ENCODE measurements around the gene LRIG2.
"Not testable (repeated sequence)": the region's sequence is repeated elsewhere in the genome, so short reads cannot be mapped to it uniquely, and the experiment has no call there.

The LRIG2 gene, protein sequence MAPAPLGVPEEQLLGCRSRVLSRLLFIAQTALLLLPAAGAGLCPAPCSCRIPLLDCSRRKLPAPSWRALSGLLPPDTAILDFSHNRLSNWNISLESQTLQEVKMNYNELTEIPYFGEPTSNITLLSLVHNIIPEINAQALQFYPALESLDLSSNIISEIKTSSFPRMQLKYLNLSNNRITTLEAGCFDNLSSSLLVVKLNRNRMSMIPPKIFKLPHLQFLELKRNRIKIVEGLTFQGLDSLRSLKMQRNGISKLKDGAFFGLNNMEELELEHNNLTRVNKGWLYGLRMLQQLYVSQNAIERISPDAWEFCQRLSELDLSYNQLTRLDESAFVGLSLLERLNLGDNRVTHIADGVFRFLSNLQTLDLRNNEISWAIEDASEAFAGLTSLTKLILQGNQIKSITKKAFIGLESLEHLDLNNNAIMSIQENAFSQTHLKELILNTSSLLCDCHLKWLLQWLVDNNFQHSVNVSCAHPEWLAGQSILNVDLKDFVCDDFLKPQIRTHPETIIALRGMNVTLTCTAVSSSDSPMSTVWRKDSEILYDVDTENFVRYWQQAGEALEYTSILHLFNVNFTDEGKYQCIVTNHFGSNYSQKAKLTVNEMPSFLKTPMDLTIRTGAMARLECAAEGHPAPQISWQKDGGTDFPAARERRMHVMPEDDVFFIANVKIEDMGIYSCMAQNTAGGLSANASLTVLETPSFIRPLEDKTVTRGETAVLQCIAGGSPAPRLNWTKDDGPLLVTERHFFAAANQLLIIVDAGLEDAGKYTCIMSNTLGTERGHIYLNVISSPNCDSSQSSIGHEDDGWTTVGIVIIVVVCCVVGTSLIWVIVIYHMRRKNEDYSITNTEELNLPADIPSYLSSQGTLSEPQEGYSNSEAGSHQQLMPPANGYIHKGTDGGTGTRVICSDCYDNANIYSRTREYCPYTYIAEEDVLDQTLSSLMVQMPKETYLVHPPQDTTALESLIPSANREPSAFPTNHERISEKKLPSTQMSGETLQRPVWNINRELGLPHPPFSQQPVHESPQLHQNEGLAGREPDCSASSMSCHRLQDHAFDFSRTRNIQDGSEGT

DNA sequence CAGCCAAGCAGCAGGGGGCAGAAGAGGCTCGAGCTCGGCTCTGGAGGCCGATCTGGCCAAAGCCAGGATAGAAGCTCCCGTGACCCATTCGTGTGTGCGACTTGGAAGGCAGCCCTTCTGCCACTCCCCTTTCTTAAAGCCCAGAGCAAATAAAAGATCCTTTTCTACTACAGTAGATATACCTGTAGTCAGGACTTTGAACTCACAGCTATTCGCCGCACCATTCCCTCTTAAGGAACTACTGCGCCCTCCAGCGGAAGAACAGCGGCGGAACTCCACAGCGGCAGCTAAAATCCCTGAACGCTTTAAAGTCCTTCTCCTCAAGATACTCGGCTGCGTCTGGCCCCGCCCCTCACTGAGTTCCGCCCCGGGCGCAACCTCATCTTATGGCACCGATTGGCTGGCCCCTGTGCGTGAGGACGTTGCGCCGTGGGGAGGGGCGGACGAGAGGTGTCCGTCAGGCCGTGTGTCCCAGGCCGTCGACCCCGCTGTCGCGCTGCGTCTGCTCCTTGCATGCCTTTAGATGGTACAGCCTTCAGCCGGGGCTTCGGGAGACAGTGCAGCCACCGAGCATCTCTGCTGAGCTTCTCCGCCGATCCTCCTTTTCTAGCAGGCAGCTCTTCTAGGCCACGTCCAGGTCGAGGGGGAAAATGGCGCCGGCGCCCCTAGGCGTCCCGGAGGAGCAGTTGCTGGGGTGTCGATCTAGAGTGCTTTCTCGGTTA lies at the start of gene LRIG2:
LRIG2 (plus strand) TSS at position 442 of the 722 bp plus-strand sequence; CDS start at position 651, 209 bp downstream.
- H3K4me3 ChIP-seq (ENCODE audit: control insufficient read depth, low read depth, low read length): peak within 1 kb of the TSS; percentile 65
- TF ChIP-seq, protein P1, sequence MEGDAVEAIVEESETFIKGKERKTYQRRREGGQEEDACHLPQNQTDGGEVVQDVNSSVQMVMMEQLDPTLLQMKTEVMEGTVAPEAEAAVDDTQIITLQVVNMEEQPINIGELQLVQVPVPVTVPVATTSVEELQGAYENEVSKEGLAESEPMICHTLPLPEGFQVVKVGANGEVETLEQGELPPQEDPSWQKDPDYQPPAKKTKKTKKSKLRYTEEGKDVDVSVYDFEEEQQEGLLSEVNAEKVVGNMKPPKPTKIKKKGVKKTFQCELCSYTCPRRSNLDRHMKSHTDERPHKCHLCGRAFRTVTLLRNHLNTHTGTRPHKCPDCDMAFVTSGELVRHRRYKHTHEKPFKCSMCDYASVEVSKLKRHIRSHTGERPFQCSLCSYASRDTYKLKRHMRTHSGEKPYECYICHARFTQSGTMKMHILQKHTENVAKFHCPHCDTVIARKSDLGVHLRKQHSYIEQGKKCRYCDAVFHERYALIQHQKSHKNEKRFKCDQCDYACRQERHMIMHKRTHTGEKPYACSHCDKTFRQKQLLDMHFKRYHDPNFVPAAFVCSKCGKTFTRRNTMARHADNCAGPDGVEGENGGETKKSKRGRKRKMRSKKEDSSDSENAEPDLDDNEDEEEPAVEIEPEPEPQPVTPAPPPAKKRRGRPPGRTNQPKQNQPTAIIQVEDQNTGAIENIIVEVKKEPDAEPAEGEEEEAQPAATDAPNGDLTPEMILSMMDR (IDR thresholded peaks at IDR 0.05; ENCODE audit: control insufficient read depth, insufficient read depth, low read depth, low read length, missing control alignments): peak; percentile 82

DNA sequence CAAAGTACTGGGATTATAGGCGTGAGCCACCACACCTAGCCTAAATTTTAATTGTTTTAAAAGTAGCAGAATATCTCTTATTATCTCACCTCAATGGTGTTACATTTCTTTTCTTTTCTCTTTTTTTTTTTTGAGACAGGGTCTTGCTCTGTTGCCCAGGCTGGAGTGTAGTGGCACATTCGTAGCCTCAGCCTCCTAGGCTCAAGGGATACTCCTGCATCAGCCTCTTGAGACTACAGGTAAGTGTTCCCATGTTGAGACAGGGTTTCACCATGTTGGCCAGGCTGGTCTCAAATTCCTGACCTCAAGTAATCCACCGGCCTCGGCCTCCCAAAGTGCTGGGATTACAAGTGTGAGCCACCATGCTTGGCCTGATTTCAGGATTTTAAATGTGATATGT lies 49.7 kb upstream of the LRIG2 start:
- DNase-seq (ENCODE audit: low read depth); H3K4me3 ChIP-seq (ENCODE audit: control insufficient read depth, low read depth, low read length): not testable (repeated sequence)

More for the DNA sequence above, at the start of gene LRIG2:
- peak; percentile 92 for DNase-seq (ENCODE audit: low read depth)

DNA sequence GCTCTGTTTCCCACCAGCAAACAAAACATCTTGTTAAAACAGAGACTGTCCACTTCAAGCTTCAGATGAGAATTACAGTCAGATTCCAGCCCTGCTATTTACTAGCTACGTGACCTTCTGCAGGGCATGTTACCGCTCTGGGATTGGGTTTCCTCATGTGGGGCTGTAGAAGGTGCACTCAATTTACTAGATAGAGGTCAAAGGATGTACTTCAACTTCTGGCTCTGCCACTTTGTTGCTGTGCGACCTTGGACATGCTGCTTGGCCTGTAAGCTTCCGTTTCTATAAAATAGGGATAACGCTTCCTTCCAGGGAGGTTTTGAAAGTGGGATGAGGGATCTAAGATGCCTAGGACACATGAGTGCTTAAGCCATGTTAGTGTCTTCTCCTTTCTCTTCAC lies 46.0 kb upstream of the LRIG2 start:
- no peak overlapping the region for H3K4me3 ChIP-seq (ENCODE audit: control insufficient read depth, low read depth, low read length)
- TF ChIP-seq, protein P1 (IDR thresholded peaks at IDR 0.05; ENCODE audit: control insufficient read depth, insufficient read depth, low read depth, low read length, missing control alignments): no peak

DNA sequence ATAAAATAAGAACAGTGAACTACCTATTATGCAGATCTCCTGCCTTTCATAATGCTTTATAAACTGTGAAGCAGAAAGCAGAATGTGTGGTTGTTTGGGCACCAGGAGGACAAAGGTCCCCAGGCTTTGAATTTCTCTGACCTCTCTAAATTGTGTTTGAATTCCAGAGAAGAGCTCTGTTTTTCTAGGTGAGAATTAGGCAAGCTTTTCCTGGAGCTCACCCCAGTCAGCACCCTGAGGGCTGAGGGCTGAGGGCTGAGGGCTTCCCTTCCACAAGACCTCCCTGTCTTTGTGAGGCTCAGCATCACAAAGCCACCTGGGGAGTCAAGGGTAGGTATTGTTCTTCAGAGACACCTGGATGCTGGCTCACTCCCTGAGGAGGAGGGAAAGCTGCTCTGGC lies 45.5 kb upstream of the LRIG2 start:
- no peak overlapping the region for H3K4me3 ChIP-seq (ENCODE audit: control insufficient read depth, low read depth, low read length)
- no peak for DNase-seq (ENCODE audit: low read depth)
- TF ChIP-seq, protein P1 (IDR thresholded peaks at IDR 0.05; ENCODE audit: control insufficient read depth, insufficient read depth, low read depth, low read length, missing control alignments): no peak

More for the DNA sequence above, 46.0 kb upstream of the LRIG2 start:
- DNase-seq (ENCODE audit: low read depth): no peak

DNA sequence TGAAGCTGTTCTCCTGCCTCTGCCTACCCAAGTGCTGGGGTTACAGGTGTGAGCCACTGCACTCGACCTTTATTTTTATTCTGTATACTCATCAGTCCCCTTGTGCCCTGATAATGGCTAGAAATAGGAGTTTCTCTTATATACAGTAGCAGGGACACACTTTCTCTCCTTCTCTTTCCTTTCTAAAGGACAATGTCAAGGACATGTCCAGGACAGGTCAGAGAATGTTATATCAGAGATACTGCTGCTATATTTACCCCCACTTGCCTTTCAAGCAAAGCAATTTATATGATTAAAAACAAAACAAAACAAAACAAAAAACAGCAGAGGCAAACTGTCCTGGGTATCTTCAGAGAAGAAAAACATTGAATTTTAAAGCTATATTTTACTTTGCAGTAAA lies 43.2 kb upstream of the LRIG2 start:
- no peak for DNase-seq (ENCODE audit: low read depth)
- TF ChIP-seq, protein P1 (IDR thresholded peaks at IDR 0.05; ENCODE audit: control insufficient read depth, insufficient read depth, low read depth, low read length, missing control alignments): no peak
- no peak overlapping the region for H3K4me3 ChIP-seq (ENCODE audit: control insufficient read depth, low read depth, low read length)

DNA sequence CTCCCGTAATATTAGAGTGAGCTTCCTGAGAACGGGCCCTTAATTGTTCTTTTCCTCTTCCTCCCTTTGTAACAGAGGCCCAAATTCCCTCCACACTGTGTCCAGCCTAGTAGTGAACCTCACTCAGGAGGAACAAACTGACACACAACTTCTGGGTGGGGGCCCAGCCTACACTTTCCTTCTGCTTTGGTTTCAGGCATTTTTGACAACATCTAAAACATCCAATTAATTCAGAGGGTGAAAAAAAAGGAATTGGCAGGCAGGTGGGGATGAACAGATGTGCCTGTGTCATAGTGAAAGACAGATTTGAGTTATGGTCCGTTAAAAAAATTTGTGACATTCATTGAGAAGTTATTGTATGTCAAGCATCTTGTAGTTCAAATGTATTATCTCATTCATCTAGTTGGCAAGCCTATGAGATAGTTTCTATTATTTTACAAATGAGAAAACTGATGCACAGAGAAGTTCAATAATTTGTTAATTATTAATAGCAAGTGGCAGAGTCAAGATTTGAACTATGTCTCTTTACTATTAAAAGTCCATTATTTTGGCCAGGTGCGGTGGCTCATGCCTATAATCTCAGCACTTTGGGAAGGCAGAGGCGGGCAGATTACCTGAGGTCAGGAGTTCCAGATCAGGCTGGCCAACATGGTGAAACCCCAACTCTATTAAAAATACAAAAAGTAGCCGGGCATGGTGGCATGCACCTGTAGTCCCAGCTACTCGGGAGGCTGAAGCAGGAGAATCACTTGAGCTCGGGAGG lies 41.6 kb upstream of the LRIG2 start:
- H3K4me3 ChIP-seq (ENCODE audit: control insufficient read depth, low read depth, low read length): no peak overlapping the region
- no peak for DNase-seq (ENCODE audit: low read depth)
- TF ChIP-seq, protein P1 (IDR thresholded peaks at IDR 0.05; ENCODE audit: control insufficient read depth, insufficient read depth, low read depth, low read length, missing control alignments): no peak
